Astrocyte of the spinal cord (primary cell): ENCODE results near the gene ROBO2.

Experiments
- DNase-seq: peaks from one replicate; pipeline ENCODE4 v3.0.0; 2011; ENCODE audit warnings: low read depth, low spot score
- H3K4me3 ChIP-seq: 2 replicates; pipeline ENCODE4 v1.5.1; 2011; ENCODE audit warnings: low read depth, mild to moderate bottlenecking, low read length, moderate library complexity
- CTCF ChIP-seq: IDR thresholded peaks from 2 replicates; pipeline ENCODE4 v1.5.1; 2012; ENCODE audit warnings: low read depth, mild to moderate bottlenecking, low read length, inconsistent platforms
- in situ Hi-C: cut with HindIII; loops from 2 replicates; pipeline ENCODE4 v1.10.0; 2017; ENCODE audit warnings: low sequenced_read_pairs

ROBO2 gene

DNA sequence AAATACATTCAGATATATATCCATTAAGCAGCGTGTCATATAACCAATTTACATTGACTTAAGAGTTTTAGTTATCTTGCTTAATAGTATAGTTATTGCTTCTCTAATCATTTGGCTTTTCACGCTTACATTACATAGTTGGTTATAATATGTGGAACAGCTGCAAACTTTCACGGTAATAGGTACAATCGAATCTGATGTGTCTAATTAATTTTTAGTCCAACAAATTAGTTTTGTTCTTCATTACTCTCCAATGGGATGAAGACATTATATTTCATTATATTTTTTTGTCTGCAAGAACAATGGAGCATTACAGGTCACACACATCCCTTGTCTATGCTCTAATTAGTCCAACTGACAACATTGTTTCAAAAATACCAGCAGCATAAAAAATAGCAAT, 546.3 kb downstream of the ROBO2 start:
- in situ Hi-C loops, result no loop called here

GRCh38 chr3:77588863-77589262, 549.0 kb downstream of the ROBO2 start:
- no peak for DNase-seq
- in situ Hi-C loops, result no loop called here
- H3K4me3 ChIP-seq, result no peak overlapping the region
- TF ChIP-seq CTCF, result no peak

More for the DNA sequence above, 546.3 kb downstream of the ROBO2 start:
- no peak for TF ChIP-seq CTCF
- H3K4me3 ChIP-seq, result no peak overlapping the region
- no peak for DNase-seq

- DNase-seq, result no peak
- in situ Hi-C loops, result no loop called here
- TF ChIP-seq CTCF, result no peak
- H3K4me3 ChIP-seq, result no peak overlapping the region
These were observed 550.3 kb downstream of the ROBO2 start for GRCh38 chr3:77590191-77590590.

DNA sequence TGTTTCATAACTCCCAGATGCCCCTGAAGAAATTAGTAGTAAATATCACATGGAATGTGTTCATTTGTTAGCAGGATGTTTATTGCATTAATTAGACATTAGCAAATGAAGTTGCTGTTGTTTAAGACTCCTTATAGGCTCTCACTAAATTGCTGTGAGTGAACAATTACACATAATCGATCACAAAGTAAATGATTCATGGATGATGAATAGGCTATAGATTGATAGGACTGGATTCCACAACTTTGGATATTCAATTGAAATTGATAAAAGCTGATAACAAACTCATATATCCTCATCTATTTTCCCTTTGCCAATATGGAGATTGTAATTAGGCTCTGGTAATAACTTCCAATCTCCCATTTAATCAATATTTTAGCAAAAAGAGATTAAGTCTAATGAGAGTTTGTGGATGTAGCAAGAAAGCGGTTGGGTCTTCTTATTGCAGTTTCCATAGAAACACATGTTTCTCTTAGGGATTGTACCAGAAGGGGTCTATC, 555.5 kb downstream of the ROBO2 start:
- TF ChIP-seq CTCF, result no peak
- no peak overlapping the region for H3K4me3 ChIP-seq
- in situ Hi-C loops, result no loop called here
- DNase-seq, result no peak

DNA sequence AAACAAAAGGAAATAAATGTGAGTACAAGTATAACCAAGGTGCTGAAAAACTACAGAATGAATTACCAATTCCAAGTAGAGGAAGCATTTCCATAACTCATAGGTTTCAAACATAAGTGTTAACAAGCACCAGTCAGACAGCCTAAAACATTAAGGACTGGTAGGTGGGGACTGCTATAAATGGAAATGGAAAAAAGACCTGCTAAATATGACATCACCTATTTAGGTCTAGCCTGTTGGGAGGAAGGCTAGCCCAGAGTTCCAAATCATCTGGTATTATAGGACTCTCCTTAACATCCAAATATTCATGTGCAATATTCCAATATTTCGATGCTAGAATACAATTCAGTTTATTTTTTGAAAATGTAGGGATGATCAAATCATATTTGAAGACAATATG, 560.0 kb downstream of the ROBO2 start:
- no peak overlapping the region for H3K4me3 ChIP-seq
- no peak for DNase-seq
- in situ Hi-C loops, result no loop called here
- no peak for TF ChIP-seq CTCF

DNA sequence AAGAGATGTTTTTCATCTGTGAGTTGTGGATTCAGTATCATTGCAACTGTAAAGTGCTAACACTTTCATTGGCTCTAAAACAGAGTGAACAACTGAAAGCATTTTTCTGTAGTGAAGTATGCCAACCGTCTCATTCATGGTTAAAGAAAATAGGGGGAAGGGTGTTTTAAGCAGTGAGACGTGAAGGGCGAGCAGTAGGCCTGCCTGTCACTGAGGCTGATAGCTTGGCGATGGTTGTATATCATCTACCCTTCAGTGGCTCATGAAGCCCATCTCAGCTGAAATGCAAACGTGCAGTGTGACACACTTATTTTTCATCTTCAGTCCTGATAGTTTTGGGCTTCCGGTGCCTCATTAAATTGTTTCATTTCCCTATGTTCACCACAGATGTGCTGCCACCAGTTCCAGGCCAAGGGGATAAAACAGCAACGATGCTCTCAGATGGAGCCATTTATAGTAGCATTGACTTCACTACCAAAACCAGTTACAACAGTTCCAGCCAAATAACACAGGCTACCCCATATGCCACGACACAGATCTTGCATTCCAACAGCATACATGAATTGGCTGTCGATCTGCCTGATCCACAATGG, 562.0 kb downstream of the ROBO2 start:
- no peak overlapping the region for H3K4me3 ChIP-seq
- TF ChIP-seq CTCF, result no peak
- no peak for DNase-seq
- in situ Hi-C loops, result no loop called here
